Stimulated activated CD8-positive, alpha-beta memory T cell treated with anti-CD3 and anti-CD28 coated beads, Interleukin-2, amount 100 ng/mL, for 48 hours (primary cell): ENCODE results near the gene RBM23.
"Not testable (repeated sequence)": the region's sequence is repeated elsewhere in the genome, so short reads cannot be mapped to it uniquely, and the experiment has no call there.

Source experiments
- DNase-seq, 2 donors: peaks; one replicate each; pipeline ENCODE4 v3.0.0-alpha.2; 2020; ENCODE audit warnings: low read depth in 2 of 2

RBM23 gene

GRCh38 chr14:22865424-22866405 lies 53.2 kb downstream of the RBM23 start:
- no peak for DNase-seq

DNA sequence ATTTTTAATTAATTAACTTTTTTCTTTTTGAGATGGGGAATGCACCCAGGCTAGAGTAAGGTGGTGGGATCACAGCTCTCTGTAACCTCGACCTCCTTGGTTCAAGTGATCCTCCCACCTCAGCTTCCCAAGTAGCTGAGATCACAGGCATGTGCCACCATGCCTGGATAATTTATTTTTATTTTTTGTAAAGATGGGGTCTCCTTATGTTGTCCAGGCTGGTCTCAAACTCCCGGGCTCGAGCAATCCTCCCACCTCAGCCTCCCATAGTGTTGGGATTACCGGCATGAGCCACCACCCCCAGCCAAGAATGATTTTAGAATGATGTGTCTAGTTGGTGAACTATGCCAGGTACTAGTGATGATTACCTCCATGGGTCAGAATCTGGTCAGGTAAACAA lies 54.0 kb downstream of the RBM23 start:
- DNase-seq = no peak

- no peak for DNase-seq
Observed at GRCh38 chr14:22861651-22862050, 57.3 kb downstream of the RBM23 start.

DNA sequence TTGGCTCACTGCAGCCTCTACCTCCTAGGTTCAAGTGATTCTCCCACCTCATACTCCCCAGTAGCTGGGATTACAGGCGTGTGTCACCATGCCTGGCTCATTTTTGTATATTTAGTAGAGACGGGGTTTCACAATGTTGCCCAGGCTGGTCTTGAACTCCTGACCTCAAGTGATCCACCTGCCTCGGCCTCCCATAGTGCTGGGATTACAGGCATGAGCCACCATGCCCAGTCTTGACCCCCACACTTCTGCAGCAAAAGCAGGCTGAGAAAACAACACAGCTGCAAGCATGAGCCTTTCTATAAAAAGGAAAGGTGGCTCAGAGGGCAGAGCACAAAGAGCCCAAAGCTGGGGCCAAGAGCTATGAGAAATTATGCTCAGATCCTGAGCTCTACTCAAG lies 58.6 kb downstream of the RBM23 start:
- DNase-seq = not testable (repeated sequence)

DNA sequence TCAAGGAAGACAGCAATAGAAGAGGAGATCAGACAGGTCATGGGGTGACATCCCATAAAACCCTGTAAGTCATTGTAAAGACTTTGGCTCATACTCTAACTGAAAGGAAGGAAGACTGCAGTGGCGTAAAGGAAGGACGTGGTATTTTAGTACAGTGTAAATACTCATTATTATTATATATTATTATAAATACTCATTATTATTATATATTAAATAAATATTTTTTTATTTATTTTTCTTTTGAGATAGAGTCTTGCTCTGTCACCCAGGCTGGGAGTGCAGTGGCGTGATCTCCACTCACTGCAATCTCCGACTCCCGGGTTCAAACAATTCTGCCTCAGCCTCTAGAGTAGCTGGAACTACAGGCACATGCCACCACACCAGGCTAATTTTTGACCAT lies 62.5 kb downstream of the RBM23 start:
- no peak for DNase-seq

- DNase-seq = no peak
Observed at GRCh38 chr14:22854963-22855724, 63.8 kb downstream of the RBM23 start.

- not testable (repeated sequence) for DNase-seq
Observed at GRCh38 chr14:22854296-22854695, 64.7 kb downstream of the RBM23 start.

DNA sequence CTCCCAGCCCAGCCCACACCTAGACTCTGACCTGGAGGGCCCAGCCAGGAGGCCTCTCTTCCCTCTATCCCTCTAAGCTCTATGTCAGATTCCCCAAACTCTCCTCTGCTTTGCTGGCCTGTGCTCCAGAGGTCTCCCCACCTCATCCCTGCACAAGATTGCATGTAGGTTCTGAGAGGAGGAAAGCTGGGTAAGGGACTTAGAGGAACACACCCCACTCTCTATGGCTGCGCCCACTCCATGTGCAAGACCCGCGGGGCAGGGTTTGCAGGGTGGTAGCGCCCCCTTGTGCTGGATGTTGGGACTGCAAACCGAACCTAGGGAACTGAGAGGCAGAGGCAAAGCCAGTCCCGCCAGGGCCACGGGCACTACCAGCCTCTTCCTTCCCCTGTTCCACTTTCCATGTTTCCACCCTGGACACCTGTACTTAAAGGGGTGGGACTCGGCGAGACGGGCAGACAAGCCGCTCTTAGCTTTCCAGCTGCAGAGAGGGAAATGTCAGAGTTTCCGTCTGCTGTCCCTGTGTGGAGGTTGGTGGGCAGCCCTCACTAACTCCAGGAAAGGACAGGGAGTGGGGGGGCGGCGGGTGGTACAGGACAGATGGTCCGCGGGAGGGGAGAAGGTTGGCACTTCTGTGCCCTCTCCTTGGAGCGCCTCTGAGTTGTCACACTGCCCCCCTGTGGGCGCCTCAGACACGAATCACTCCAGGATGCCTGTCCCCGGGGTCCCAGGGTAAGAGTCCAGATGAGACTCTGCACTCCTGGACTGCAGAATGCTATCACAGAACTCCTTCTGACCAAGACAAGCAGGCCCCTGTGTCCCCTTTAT lies 65.8 kb downstream of the RBM23 start:
- DNase-seq = peak; percentile 87 to 95

DNA sequence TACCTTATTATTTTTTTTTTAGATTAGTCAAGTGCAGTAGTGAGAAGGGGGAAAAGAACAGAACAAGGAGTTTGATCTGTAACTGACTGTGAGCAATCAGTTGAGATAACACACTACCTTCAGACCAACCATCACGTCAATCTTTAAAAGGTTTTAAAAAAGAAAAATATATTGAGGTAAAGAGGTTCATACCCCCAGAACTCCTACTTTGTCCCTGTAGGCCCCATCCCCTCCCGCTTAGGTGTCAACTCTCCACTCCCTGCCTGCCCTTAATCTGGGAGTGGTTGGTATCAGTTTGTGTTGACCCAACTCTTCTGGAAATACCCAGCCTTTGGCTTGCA lies 66.4 kb downstream of the RBM23 start:
- DNase-seq = no peak

DNA sequence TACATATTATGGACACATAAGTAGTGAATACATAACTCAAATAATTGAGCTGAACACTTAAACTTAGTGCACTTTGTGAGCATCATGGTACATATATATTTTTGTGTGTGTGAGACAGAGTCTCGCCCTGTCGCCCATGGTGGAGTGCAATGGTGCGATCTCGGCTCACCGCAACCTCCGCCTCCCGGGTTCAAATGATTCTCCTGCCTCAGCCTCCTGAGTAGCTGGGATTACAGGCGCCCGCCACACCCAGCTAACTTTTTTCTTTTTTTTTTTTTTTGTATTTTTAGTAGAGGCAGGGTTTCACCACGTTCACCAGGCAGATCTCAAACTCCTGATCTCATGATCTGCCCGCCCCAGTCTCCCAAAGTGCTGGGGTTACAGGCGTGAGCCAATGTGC lies 66.8 kb downstream of the RBM23 start:
- DNase-seq = not testable (repeated sequence)

DNA sequence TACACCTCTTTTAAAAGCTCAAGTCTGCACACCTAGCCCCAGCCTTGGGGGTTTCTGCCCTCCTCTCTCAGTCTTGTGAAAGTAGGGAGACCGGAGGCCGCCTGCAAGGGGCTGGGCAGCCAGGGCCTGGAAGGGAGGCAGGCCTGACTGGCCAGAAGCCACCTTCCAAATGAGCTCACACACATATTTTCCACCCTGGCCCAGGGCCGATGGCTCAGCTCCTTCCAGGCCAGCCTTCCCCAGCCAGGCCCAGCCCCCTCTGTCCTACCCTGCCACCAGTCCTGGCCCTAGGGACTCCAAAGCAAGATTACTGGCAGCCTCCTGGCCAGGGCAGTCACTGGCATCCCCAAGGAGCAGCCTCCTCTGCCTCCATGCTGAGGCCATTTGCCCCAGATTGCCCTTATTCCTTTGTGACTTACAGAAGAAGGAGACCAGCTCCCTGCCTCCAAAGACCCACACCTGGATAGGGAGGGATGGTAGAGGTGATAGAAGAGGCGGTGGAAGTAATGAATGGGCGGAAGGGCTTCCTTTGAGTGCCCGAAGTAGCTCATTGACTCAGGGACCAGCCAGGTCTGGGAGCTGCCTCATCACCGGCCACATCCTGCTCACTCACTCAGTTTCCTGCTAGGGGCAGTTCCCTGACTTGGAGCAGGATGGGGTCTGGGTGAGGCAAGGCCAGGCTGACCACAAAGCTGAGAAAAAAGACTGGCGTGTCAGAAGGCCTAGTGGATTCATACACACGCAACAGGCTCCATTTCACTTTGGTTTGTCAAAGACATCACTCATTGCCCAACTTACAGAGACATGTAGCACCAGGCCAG lies 67.8 kb downstream of the RBM23 start:
- DNase-seq = peak in 1 of 2 donors; percentile 24

DNA sequence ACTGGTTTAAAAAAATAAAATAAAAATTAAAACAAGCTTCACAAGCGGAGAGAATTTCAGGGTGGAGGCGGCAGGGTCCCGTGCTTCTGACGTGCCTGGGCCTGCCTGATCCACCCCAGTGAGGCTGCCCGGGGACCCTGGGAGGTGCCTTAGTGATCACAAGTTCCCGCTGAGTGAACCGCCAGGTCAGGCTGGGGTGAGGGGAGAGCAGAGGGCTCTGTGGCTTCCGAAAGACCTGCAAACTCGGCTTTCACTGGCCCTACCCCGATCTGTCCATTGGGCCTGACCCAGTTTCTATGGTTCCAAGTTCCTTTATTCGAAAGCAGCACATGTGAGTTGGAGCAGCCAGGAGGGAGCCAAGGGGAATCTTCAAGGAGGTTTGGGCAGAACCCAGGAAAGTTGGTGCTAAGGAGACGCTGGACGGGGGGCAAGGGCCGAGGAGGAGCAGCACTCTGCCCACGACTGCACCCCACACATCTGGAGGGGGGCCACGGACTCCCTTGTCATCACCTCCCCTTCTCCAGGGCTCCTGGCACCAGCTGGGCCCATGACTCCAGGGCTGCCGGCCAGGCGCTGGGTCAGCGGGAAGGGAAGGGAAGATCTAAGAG lies 69.6 kb downstream of the RBM23 start:
- no peak for DNase-seq

- DNase-seq = no peak
Observed at GRCh38 chr14:22848351-22849164, 70.4 kb downstream of the RBM23 start.

- DNase-seq = no peak
Observed at GRCh38 chr14:22847661-22848341, 71.1 kb downstream of the RBM23 start.

DNA sequence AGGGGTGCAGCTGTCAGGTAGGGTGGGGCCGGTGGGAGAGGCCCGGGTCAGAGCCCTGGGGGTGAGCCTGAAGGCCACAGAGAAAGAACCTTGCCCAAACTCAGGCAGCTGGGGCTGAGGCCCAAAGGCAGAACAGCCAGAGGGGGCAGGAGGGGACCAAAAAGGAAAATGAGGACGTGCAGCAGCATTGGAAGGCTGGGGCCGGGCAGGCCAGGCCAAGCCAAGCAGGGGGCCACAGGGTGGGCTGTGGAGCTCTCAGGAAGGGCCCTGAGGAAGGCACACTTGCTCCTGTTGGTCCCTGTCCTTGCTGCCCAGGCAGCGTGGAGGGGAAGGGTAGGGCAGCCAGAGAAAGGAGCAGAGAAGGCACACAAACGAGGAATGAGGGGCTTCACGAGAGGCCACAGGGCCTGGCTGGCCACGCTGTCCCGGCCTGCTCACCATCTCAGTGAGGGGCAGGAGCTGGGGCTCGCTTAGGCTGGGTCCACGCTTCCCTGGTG lies 72.1 kb downstream of the RBM23 start:
- DNase-seq = no peak

- DNase-seq = no peak
Observed at GRCh38 chr14:22845821-22846625, 72.9 kb downstream of the RBM23 start.

DNA sequence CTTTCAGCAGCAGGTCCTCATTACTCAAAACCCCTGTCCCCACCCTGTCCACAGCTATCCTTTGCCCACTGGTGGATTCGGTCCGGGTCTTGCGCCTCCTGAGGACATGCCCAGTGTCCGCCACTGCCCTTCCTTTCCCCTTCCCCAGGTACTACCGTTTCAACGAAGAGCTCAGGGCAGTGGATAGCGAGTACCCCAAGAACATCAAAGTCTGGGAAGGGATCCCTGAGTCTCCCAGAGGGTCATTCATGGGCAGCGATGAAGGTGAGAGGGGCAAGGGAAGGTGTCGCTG lies 73.9 kb downstream of the RBM23 start:
- no peak for DNase-seq
